Iris pigment epithelial cell (primary cell): ENCODE data around the gene UXS1.

Source experiments
- DNase-seq: peaks from one replicate; pipeline ENCODE4 v3.0.0-alpha.2; 2011; ENCODE audit warnings: low read depth

UXS1 gene

DNA sequence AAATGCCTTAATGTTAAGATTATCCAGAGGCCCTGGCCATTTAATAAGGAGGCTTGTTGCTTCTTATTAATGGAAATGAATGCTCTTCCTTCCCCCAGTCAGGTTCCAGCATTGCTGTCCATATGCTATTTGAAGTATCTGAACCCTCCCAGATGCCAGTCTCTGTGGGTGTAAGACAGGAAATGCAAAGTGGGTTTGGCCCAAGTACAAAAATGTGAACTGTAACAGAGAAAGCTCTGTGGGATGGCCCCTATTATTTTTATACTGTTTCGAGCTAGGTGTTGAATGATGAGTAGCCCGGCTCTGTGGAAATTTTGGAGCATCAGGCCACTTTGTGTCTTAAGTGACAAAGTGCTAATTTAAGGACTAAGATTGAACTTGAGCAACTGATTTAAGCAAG, 141.0 kb downstream of the UXS1 start:
- peak; percentile 63 for DNase-seq

DNA sequence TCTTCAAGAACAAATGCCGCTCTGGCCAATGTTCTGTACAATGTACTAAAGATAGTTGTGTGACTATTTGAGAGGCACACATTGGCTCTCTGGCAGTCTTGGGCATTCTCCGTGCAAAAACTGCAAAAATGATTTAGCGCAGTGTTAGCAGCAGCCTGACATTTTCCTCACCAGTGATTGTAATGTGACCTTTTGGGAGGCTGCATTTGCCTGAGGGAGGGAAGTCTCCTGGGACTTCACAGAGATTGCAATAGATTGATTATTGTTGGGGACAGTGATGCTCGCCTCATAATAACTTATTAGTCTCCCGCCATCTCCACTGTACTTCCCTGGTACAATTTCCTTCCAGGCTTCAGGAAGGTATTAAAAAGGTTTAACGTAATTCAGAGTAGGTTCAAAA, 149.2 kb downstream of the UXS1 start:
- no peak for DNase-seq

DNA sequence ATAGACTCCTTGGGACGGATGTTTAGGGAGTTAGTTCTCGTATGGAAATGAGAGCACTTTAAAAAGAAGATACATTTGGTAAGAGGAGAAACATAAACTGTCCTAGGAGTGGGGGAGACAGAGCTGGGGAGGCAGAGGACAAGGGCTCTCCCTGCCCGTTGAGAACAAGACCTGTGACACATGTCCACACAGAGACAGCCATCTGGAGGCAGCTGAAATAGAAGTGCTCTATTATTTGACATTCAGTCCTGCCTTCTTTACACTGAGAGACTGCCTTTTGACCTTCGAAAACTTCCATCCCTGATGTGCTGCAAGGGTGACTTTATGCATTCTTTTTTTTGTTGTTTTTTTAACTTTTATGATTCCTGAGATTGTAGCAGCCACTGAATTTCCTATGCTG, 150.1 kb downstream of the UXS1 start:
- DNase-seq = no peak
